ENCODE data around the gene SIGLEC5. TPM values are rescaled to one million over a fixed set of nuclear protein-coding genes. Genes with fewer than 3 reads are reported as not detected.
"Not testable (repeated sequence)": the region's sequence is repeated elsewhere in the genome, so short reads cannot be mapped to it uniquely, and the experiment has no call there.

The SIGLEC5 gene
- not detected for polyA plus RNA-seq (2012; ENCODE audit: missing spikeins)

GRCh38 chr19:51630315-51630714, at the start of gene SIGLEC5:
TSS of gene SIGLEC5 (minus strand) at chr19:51630401. CDS start at chr19:51630335, 66 bp downstream.
- FAIRE-seq; DNase-seq (ENCODE audit: insufficient read length): not testable (repeated sequence)

GRCh38 chr19:51676566-51677083, 46.4 kb upstream of the SIGLEC5 start:
- DNase-seq (ENCODE audit: insufficient read length) (no peak), FAIRE-seq (no peak)
- no peak for TF ChIP-seq POLR2A (IDR thresholded peaks at IDR 0.05; ENCODE audit: low read depth, low read length)
- TF ChIP-seq POLR2AphosphoS5 (IDR thresholded peaks at IDR 0.05; ENCODE audit: low read depth, low read length): no peak
- no peak for TF ChIP-seq TAF1 (IDR thresholded peaks at IDR 0.05; ENCODE audit: borderline replicate concordance, low read depth, low read length)

- not testable (repeated sequence) for DNase-seq (ENCODE audit: insufficient read length)
- FAIRE-seq: peak; percentile 38
Measured at GRCh38 chr19:51675911-51676565, 45.8 kb upstream of the SIGLEC5 start.

GRCh38 chr19:51668216-51668615, 38.0 kb upstream of the SIGLEC5 start:
- DNase-seq (ENCODE audit: insufficient read length) (no peak), FAIRE-seq (no peak)
- TF ChIP-seq POLR2AphosphoS5 (IDR thresholded peaks at IDR 0.05; ENCODE audit: low read depth, low read length) (no peak), POLR2A (IDR thresholded peaks at IDR 0.05; ENCODE audit: low read depth, low read length) (no peak), TAF1 (IDR thresholded peaks at IDR 0.05; ENCODE audit: borderline replicate concordance, low read depth, low read length) (no peak)

- no peak for TF ChIP-seq POLR2A (IDR thresholded peaks at IDR 0.05; ENCODE audit: low read depth, low read length)
- no peak for TF ChIP-seq TAF1 (IDR thresholded peaks at IDR 0.05; ENCODE audit: borderline replicate concordance, low read depth, low read length)
- TF ChIP-seq POLR2AphosphoS5 (IDR thresholded peaks at IDR 0.05; ENCODE audit: low read depth, low read length): no peak
- FAIRE-seq (no peak), DNase-seq (ENCODE audit: insufficient read length) (no peak)
Measured at GRCh38 chr19:51664997-51665396, 34.8 kb upstream of the SIGLEC5 start.

- no peak for FAIRE-seq
- DNase-seq (ENCODE audit: insufficient read length): no peak
Measured at GRCh38 chr19:51664131-51664530, 33.9 kb upstream of the SIGLEC5 start.

GRCh38 chr19:51663650-51664049, 33.4 kb upstream of the SIGLEC5 start:
- no peak for FAIRE-seq

More at GRCh38 chr19:51664131-51664530, 33.9 kb upstream of the SIGLEC5 start:
- no peak for TF ChIP-seq TAF1 (IDR thresholded peaks at IDR 0.05; ENCODE audit: borderline replicate concordance, low read depth, low read length)
- TF ChIP-seq POLR2A (IDR thresholded peaks at IDR 0.05; ENCODE audit: low read depth, low read length): no peak
- TF ChIP-seq POLR2AphosphoS5 (IDR thresholded peaks at IDR 0.05; ENCODE audit: low read depth, low read length): no peak

GRCh38 chr19:51660975-51661600, 30.9 kb upstream of the SIGLEC5 start:
- no peak for DNase-seq (ENCODE audit: insufficient read length)
- FAIRE-seq: peak; percentile 63
- TF ChIP-seq TAF1 (IDR thresholded peaks at IDR 0.05; ENCODE audit: borderline replicate concordance, low read depth, low read length) (no peak), POLR2AphosphoS5 (IDR thresholded peaks at IDR 0.05; ENCODE audit: low read depth, low read length) (no peak), POLR2A (IDR thresholded peaks at IDR 0.05; ENCODE audit: low read depth, low read length) (no peak)

More at GRCh38 chr19:51663650-51664049, 33.4 kb upstream of the SIGLEC5 start:
- no peak for DNase-seq (ENCODE audit: insufficient read length)
- TF ChIP-seq POLR2AphosphoS5 (IDR thresholded peaks at IDR 0.05; ENCODE audit: low read depth, low read length): no peak
- no peak for TF ChIP-seq TAF1 (IDR thresholded peaks at IDR 0.05; ENCODE audit: borderline replicate concordance, low read depth, low read length)
- no peak for TF ChIP-seq POLR2A (IDR thresholded peaks at IDR 0.05; ENCODE audit: low read depth, low read length)

GRCh38 chr19:51654783-51655182, 24.6 kb upstream of the SIGLEC5 start:
- DNase-seq (ENCODE audit: insufficient read length) (no peak), FAIRE-seq (no peak)
- TF ChIP-seq TAF1 (IDR thresholded peaks at IDR 0.05; ENCODE audit: borderline replicate concordance, low read depth, low read length): no peak
- no peak for TF ChIP-seq POLR2AphosphoS5 (IDR thresholded peaks at IDR 0.05; ENCODE audit: low read depth, low read length)
- no peak for TF ChIP-seq POLR2A (IDR thresholded peaks at IDR 0.05; ENCODE audit: low read depth, low read length)

GRCh38 chr19:51653162-51653561, 23.0 kb upstream of the SIGLEC5 start:
- no peak for DNase-seq (ENCODE audit: insufficient read length)
- no peak for TF ChIP-seq POLR2AphosphoS5 (IDR thresholded peaks at IDR 0.05; ENCODE audit: low read depth, low read length)
- TF ChIP-seq TAF1 (IDR thresholded peaks at IDR 0.05; ENCODE audit: borderline replicate concordance, low read depth, low read length): no peak
- no peak for TF ChIP-seq POLR2A (IDR thresholded peaks at IDR 0.05; ENCODE audit: low read depth, low read length)
- no peak for FAIRE-seq

GRCh38 chr19:51652266-51652665, 22.1 kb upstream of the SIGLEC5 start:
- DNase-seq (ENCODE audit: insufficient read length) (no peak), FAIRE-seq (no peak)
- no peak for TF ChIP-seq TAF1 (IDR thresholded peaks at IDR 0.05; ENCODE audit: borderline replicate concordance, low read depth, low read length)
- TF ChIP-seq POLR2AphosphoS5 (IDR thresholded peaks at IDR 0.05; ENCODE audit: low read depth, low read length): no peak
- no peak for TF ChIP-seq POLR2A (IDR thresholded peaks at IDR 0.05; ENCODE audit: low read depth, low read length)

- DNase-seq (ENCODE audit: insufficient read length): no peak
- FAIRE-seq: peak; percentile 72
- TF ChIP-seq POLR2AphosphoS5 (IDR thresholded peaks at IDR 0.05; ENCODE audit: low read depth, low read length) (no peak), POLR2A (IDR thresholded peaks at IDR 0.05; ENCODE audit: low read depth, low read length) (no peak), TAF1 (IDR thresholded peaks at IDR 0.05; ENCODE audit: borderline replicate concordance, low read depth, low read length) (no peak)
Measured at GRCh38 chr19:51651216-51651846, 21.1 kb upstream of the SIGLEC5 start.

Measured in GM12892 (cell line).